Retinal pigment epithelial cell (primary cell): Measurements from ENCODE around the gene SPRN.

ENCODE experiments used
- DNase-seq: peaks from one replicate; pipeline ENCODE4 v3.0.0-alpha.2; 2010; ENCODE audit warnings: low read depth
- H3K4me3 ChIP-seq: 2 replicates; pipeline ENCODE4 v1.5.1; 2011; ENCODE audit warnings: mild to moderate bottlenecking, low read length, control low read depth, moderate library complexity
- TF ChIP-seq, protein P1 (sequence below): conservative IDR thresholded peaks from 2 replicates; pipeline ENCODE4 v1.5.1; 2011; ENCODE audit warnings: low read depth, low read length, control low read depth, inconsistent platforms

Gene SPRN

DNA sequence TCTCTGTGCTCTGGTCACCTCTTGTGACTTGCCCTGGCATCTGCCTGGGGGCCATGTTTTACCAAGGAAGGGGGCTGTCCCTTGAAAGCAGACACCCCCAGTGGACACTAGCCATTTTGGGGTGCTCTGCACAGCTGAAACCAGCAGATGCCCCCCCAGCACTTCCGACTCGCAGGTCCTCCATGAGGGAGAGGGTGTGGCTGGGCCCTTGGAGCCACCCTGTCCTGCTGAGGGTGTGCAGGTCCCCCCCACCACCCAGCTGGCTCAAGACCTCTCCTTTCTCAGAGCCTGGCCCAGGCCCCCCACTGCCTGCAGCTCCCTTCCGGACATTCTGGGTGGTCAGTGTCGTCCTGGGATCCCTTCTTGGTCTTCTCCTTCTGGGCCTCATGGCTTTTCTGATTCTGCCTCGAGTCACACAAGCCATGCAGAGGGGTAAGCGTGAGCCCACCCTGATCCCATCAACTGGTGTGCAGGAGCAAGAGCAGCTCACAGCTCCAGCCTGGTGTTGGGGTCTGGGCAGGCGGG, 41.6 kb upstream of the SPRN start:
- H3K4me3 ChIP-seq: no peak overlapping the region
- no peak for DNase-seq
- TF ChIP-seq, protein P1, sequence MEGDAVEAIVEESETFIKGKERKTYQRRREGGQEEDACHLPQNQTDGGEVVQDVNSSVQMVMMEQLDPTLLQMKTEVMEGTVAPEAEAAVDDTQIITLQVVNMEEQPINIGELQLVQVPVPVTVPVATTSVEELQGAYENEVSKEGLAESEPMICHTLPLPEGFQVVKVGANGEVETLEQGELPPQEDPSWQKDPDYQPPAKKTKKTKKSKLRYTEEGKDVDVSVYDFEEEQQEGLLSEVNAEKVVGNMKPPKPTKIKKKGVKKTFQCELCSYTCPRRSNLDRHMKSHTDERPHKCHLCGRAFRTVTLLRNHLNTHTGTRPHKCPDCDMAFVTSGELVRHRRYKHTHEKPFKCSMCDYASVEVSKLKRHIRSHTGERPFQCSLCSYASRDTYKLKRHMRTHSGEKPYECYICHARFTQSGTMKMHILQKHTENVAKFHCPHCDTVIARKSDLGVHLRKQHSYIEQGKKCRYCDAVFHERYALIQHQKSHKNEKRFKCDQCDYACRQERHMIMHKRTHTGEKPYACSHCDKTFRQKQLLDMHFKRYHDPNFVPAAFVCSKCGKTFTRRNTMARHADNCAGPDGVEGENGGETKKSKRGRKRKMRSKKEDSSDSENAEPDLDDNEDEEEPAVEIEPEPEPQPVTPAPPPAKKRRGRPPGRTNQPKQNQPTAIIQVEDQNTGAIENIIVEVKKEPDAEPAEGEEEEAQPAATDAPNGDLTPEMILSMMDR: no peak

GRCh38 chr10:133465191-133465949, 40.9 kb upstream of the SPRN start:
- TF ChIP-seq, protein P1: no peak
- no peak overlapping the region for H3K4me3 ChIP-seq
- DNase-seq: no peak

- no peak for DNase-seq
- no peak overlapping the region for H3K4me3 ChIP-seq
- TF ChIP-seq, protein P1: no peak
These were observed 40.2 kb upstream of the SPRN start for GRCh38 chr10:133464582-133465031.

DNA sequence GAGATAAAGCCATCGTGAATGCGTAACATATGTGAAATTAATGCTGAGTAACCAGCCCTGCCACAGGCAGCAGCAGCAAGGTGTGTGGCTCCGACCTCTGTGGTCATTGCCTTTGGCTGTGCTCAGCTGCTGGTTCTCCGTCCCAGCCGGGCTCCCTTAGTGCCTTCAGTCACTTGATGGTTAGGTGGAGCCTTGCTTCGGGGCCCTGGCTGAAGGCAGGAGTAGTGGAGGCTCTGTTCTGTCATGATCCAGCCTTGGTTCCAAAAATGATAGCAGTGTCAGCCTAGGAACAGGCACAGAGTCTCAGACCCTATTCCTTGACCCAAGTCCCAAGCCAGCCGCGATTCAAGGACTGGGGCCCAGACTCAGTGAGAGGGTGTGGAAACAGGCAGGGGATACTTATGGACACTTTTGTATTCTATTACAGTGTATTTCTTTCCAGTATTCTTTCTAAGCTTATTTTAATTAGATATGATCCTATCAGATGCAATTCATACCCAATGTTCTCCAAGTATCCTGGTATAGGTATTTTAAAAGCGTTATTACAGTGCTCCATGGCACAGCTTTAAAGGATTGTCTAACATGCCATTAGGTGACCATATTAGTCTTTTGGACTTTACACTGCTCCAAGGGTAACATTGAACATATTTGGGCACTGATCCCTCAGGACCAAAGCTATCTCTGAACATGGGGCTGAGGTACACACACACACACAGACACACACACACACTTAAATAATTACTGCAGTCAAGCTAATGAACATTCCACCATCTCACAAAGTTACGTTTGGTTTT, 38.3 kb upstream of the SPRN start:
- no peak for DNase-seq
- no peak overlapping the region for H3K4me3 ChIP-seq
- TF ChIP-seq, protein P1: no peak

DNA sequence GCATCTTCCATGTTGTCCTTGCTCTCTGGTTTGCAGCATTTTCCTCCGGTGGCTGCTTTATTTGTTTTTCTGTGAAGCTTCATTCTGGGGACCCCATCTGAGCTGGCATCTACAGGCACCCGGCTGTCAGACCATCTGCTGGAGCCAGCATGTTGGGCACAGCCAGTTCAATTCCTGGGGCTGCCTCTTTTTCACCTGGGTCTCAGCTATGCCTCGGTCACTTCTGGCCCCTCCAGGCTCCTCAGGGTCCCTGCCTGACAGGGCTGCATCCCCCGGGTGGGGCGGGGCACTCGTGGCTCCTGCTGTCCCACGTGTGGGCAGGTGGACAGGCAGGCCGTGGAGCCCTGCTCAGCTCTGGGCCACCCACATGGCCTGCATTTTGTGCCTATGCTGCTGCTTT, 37.4 kb upstream of the SPRN start:
- TF ChIP-seq, protein P1: no peak
- no peak for DNase-seq

GRCh38 chr10:133461027-133461426, 36.6 kb upstream of the SPRN start:
- H3K4me3 ChIP-seq: no peak overlapping the region
- DNase-seq: no peak
- TF ChIP-seq, protein P1: no peak

More for the DNA sequence above, 37.4 kb upstream of the SPRN start:
- H3K4me3 ChIP-seq: no peak overlapping the region
